Stimulated activated CD4-positive, alpha-beta T cell treated with anti-CD3 and anti-CD28 coated beads, Interleukin-4, amount 100 ng/mL, for 4 hours (primary cell): Measurements from ENCODE around the gene CHRNE.

ENCODE experiments used
- DNase-seq, 2 experiments: peaks; one replicate each; pipeline ENCODE4 v3.0.0-alpha.2; 2020

Gene CHRNE

GRCh38 chr17:4851084-4851483, 51.8 kb downstream of the CHRNE start:
- DNase-seq: no peak

GRCh38 chr17:4850246-4850645, 52.7 kb downstream of the CHRNE start:
- DNase-seq: no peak

DNA sequence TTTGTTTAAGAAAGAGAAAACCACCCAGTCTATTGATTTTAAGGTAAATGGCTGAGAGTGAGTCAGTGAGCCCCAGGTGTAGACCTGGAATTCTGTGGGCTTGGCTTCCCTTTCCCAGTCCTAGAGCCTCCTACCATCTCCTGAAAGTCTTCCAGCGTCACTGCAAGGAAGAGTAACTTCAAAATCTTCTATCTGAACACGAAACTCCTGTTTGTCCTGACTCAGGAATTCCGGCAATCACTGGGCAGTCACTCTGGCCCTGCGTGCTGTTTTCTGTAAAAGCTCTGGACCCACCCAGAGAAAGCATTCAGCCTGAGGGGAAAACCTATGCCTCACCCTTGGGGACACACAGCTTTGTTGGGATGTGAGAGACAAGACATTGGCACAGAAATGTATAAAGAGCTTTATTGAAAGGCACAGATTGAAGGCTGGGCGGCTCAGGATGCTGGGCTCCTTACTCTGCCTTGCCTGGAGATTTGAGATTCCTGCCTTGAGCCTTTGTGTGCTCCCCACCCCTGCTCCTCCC, 53.8 kb downstream of the CHRNE start:
- no peak for DNase-seq
